Globus pallidus (tissue), 1 donor: ENCODE data around the gene GALNT12.

Experiments used
- DNase-seq: peaks from one replicate; pipeline ENCODE4 v3.0.0-alpha.2; 2015; ENCODE audit warnings: low spot score

Gene GALNT12

GRCh38 chr9:98861781-98862504, 54.5 kb downstream of the GALNT12 start:
- DNase-seq, result no peak

- no peak for DNase-seq
Observed at GRCh38 chr9:98862936-98863335, 55.5 kb downstream of the GALNT12 start.

- no peak for DNase-seq
Observed at GRCh38 chr9:98864281-98865174, 57.1 kb downstream of the GALNT12 start.

GRCh38 chr9:98865284-98865875, 57.9 kb downstream of the GALNT12 start:
- DNase-seq, result no peak

- DNase-seq, result no peak
Observed at GRCh38 chr9:98866435-98867102, 59.1 kb downstream of the GALNT12 start.

- DNase-seq, result no peak
Observed at GRCh38 chr9:98867103-98867428, 59.6 kb downstream of the GALNT12 start.

GRCh38 chr9:98867429-98868168, 60.1 kb downstream of the GALNT12 start:
- peak; percentile 42 for DNase-seq

GRCh38 chr9:98869078-98869745, 61.7 kb downstream of the GALNT12 start:
- DNase-seq, result no peak

- DNase-seq, result no peak
Observed at GRCh38 chr9:98869866-98870265, 62.4 kb downstream of the GALNT12 start.

GRCh38 chr9:98870782-98871557, 63.5 kb downstream of the GALNT12 start:
- DNase-seq, result no peak

- DNase-seq, result no peak
Observed at GRCh38 chr9:98871558-98872065, 64.1 kb downstream of the GALNT12 start.

- no peak for DNase-seq
Observed at GRCh38 chr9:98873526-98873925, 66.1 kb downstream of the GALNT12 start.

- DNase-seq, result peak; percentile 31
Observed at GRCh38 chr9:98873951-98874371, 66.5 kb downstream of the GALNT12 start.

GRCh38 chr9:98874721-98875255, 67.3 kb downstream of the GALNT12 start:
- DNase-seq, result no peak

- no peak for DNase-seq
Observed at GRCh38 chr9:98875536-98875935, 68.1 kb downstream of the GALNT12 start.

- no peak for DNase-seq
Observed at GRCh38 chr9:98877311-98877710, 69.8 kb downstream of the GALNT12 start.

GRCh38 chr9:98879094-98879962, 71.9 kb downstream of the GALNT12 start:
- no peak for DNase-seq

GRCh38 chr9:98879963-98880310, 72.5 kb downstream of the GALNT12 start:
- no peak for DNase-seq
